ENCODE results near the gene TWF2. TPM values are rescaled to one million over a fixed set of nuclear protein-coding genes. Genes with fewer than 3 reads are reported as not detected.

TWF2 gene
- total RNA-seq, 6 donors from 2014 or later: 31.9 to 83.5 (median 66.6) TPM

DNA sequence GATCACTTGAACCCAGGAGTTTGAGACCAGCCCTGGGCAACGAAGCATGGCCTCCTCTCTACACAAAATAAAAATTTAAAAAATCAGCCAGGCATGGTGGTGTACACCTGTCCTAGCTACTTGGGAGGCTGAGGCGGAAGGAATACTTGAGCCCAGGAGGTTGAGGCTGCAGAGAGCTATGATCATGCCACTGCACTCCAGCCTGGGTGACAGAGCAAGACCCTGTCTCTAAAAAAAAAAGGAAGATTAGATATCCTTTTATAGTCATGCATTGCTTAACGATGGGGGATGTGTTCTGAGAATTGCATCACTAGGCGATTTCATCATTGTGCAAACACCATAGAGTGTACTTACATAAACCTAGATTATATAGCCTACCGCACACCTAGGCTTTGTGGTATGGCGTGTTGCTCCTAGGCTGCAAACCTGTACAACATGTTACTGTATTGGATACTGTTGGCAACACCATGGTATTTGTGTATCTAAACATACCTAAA, 28.4 kb downstream of the TWF2 start:
- no peaks in the 10 kb centered on the region for H3K27me3 ChIP-seq
- ATAC-seq (ENCODE audit: low FRiP score in 2 of 2) (peak; percentile 57 to 78), DNase-seq (peak in 1 of 2 donors; percentile 61)
- WGBS, 2 donors: 43 to 65% methylated on average over 6 of the region's 6 CpGs
- peak overlapping the region; percentile 37 to 77 (median 44) for H3K27ac ChIP-seq
- no peak overlapping the region for H3K4me3 ChIP-seq
- no peak for TF ChIP-seq CTCF (IDR thresholded peaks at IDR 0.05)
- TF ChIP-seq EP300 (IDR thresholded peaks at IDR 0.05): peak in 1 of 4 donors; percentile 76
- peak in 1 of 2 donors; percentile 86 for TF ChIP-seq POLR2AphosphoS5 (IDR thresholded peaks at IDR 0.05)
- no peak for TF ChIP-seq POLR2A (IDR thresholded peaks at IDR 0.05)
- peaks cover 56 to 100% (median 91%) of the 10 kb centered on the region in 4 donors for H3K36me3 ChIP-seq
- no peaks in the 10 kb centered on the region for H3K9me3 ChIP-seq
- H3K4me1 ChIP-seq: peaks cover 9 to 30% (median 19%) of the 10 kb centered on the region in 4 donors

DNA sequence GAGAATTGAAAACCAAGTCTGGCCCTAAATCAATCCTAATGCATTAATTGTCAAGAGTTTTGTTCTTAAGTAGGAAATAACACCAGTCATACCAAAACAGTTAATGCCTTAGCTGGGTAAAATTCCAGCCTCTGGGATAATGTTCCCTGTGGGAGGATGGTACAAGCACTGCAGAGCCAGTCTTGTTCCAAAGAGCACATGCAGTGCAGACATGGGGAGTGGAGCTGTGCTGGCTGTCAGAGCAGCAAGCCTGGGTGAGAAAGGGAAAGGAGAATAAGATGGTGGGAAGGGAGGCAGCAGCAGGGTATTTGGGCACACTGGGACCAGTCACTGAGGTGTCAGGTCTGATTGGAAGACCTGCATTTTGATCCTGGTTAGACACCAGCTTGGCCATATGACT, 28.9 kb downstream of the TWF2 start:
- Histone ChIP-seq H3K9me3 (no peaks in the 10 kb centered on the region), H3K4me3 (no peak overlapping the region), H3K27me3 (no peaks in the 10 kb centered on the region), H3K27ac (peak overlapping the region; percentile 37 to 77 (median 44)), H3K4me1 (peaks cover 9 to 34% (median 23%) of the 10 kb centered on the region in 4 donors), H3K36me3 (peaks cover 60 to 100% (median 92%) of the 10 kb centered on the region in 4 donors)
- no peak for ATAC-seq (ENCODE audit: low FRiP score in 2 of 2)
- no peak for DNase-seq
- TF ChIP-seq POLR2AphosphoS5 (IDR thresholded peaks at IDR 0.05) (no peak), CTCF (IDR thresholded peaks at IDR 0.05) (no peak), EP300 (IDR thresholded peaks at IDR 0.05) (no peak), POLR2A (IDR thresholded peaks at IDR 0.05) (no peak)

GRCh38 chr3:52208556-52208955, 30.4 kb downstream of the TWF2 start:
- ATAC-seq (ENCODE audit: low FRiP score in 2 of 2) (no peak), DNase-seq (no peak)
- TF ChIP-seq POLR2A (IDR thresholded peaks at IDR 0.05): no peak
- no peak for TF ChIP-seq EP300 (IDR thresholded peaks at IDR 0.05)
- H3K9me3 ChIP-seq: no peaks in the 10 kb centered on the region
- WGBS, 2 donors: 92 to 94% methylated on average over 4 of the region's 4 CpGs
- H3K4me3 ChIP-seq: no peak overlapping the region
- peaks cover 63 to 100% (median 93%) of the 10 kb centered on the region in 4 donors for H3K36me3 ChIP-seq
- peaks cover 9 to 46% (median 23%) of the 10 kb centered on the region in 4 donors for H3K4me1 ChIP-seq
- no peaks in the 10 kb centered on the region for H3K27me3 ChIP-seq
- no peak overlapping the region for H3K27ac ChIP-seq

DNA sequence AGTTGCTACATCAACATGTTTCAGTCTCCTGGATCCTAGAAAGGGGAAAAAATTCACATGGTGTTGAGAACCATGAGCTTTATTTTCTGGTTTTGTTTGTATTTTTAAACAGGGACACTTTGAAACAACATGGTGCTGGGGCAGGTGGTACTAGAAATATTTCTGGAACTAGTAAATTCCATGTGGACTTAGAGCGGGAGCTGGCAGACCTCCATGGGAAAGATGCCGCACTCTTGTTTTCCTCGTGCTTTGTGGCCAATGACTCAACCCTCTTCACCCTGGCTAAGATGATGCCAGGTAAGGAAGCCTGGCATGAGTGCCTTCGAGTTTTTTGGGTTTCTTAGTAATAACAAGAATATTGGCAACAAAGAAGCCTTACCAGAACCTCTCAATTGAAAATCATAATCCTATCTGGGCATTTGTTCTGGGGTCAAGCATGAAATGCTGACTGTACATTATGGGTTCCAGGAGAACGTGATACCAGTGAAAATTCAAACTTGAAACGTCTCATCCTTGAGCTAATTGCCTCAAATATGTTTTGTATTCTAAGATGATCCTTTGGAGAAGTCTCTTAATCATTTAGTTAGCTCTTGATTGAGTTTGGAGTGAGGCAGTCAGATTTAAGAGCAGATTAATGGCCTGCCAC, 33.1 kb downstream of the TWF2 start:
- Histone ChIP-seq H3K4me3 (no peak overlapping the region), H3K9me3 (no peaks in the 10 kb centered on the region), H3K36me3 (peaks cover 60 to 92% (median 79%) of the 10 kb centered on the region in 4 donors), H3K4me1 (peaks cover 10 to 60% (median 34%) of the 10 kb centered on the region in 4 donors), H3K27me3 (no peaks in the 10 kb centered on the region), H3K27ac (peak overlapping the region in 1 of 4 donors; percentile 9)
- no peak for ATAC-seq (ENCODE audit: low FRiP score in 2 of 2)
- DNase-seq: peak in 1 of 2 donors; percentile 74
- no peak for TF ChIP-seq POLR2A (IDR thresholded peaks at IDR 0.05)
- TF ChIP-seq POLR2AphosphoS5 (IDR thresholded peaks at IDR 0.05): no peak
- TF ChIP-seq CTCF (IDR thresholded peaks at IDR 0.05): no peak
- TF ChIP-seq EP300 (IDR thresholded peaks at IDR 0.05): peak in 1 of 4 donors; percentile 12
- 76 to 80% methylated on average over 6 of the region's 6 CpGs for WGBS, 2 donors

DNA sequence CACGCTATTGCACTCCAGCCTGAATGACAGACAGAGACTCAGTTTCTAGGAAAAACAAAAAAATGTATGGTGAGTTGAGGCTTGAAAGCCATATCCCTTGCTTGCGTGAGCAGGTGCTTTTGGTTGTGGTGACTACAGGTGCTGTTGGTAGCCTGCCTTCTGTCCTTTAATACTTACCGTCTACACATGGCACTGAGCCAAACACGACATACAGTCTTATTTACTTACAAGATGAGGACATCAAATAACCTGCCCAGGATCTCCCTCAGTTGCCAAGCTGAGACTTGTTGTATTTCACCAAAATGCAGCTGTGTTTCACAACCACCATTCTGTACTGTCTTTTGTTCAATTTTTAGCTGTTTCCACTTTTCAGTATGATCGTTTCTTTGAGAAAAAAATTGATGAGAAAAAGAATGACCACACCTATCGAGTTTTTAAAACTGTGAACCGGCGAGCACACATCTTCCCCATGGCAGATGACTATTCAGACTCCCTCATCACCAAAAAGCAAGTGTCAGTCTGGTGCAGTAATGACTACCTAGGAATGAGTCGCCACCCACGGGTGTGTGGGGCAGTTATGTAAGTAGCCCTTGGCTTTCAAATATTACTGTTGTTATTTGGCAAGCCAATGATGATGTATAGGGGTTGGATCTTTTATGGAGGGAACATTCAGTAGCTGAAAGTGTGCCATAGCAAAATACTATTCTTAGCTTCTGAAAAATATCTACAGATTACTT, 34.5 kb downstream of the TWF2 start:
- H3K9me3 ChIP-seq: no peaks in the 10 kb centered on the region
- no peaks in the 10 kb centered on the region for H3K27me3 ChIP-seq
- H3K4me1 ChIP-seq: peaks cover 14 to 62% (median 36%) of the 10 kb centered on the region in 4 donors
- TF ChIP-seq POLR2AphosphoS5 (IDR thresholded peaks at IDR 0.05) (no peak), POLR2A (IDR thresholded peaks at IDR 0.05) (no peak), EP300 (IDR thresholded peaks at IDR 0.05) (no peak), CTCF (IDR thresholded peaks at IDR 0.05) (no peak)
- ATAC-seq (ENCODE audit: low FRiP score in 2 of 2) (no peak), DNase-seq (no peak)
- H3K27ac ChIP-seq: peak overlapping the region in 2 of 4 donors; percentile 2 to 11
- H3K4me3 ChIP-seq: no peak overlapping the region
- peaks cover 57 to 83% (median 67%) of the 10 kb centered on the region in 4 donors for H3K36me3 ChIP-seq
- 64 to 66% methylated on average over 10 of the region's 10 CpGs for WGBS, 2 donors

All from upper lobe of left lung (tissue), 6 donors.